Fibroblast of the conjunctiva (primary cell): ENCODE results near the gene MMAB.

ENCODE experiments used
- DNase-seq: peaks from one replicate; pipeline ENCODE4 v3.0.0-alpha.2; 2010; ENCODE audit warnings: low read depth

MMAB gene

DNA sequence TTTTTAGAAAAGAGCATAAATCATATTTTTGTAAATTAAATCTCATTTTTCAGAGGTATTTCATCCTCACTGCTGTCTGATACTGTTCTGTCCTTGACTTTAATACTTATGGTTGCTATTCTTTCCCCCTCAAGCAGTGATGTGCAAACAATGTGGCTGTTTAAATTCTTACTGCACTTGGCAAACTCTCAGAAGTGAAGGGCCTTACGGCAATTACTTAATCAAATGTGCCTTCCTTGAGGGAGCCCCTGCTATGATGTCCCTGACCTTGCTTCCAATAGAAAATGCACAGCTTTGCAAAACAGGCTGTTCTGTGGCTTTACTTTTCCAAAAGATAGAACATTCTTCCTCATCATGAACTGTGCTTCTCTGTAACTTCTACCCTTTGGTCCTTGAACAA, 60.7 kb downstream of the MMAB start:
- no peak for DNase-seq

DNA sequence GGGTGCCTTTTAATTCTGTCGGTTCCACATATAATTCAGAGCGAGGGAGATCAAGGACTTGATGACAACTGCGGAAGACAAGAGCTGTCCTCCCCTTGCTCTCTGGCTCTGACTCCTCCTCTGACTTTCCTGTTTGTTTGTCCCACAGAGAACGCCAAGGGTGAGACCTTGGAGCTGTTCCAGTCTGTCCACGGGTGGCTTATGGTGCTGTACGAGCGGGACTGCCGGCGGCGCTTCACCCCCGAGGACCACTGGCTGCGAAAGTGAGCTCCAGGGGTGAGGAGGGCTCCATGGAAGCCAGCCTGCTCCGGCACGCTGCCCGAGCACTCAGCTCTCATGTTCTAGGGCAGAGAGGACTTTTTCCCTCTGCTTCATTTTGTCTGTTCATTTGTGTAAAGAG, 63.1 kb downstream of the MMAB start:
- DNase-seq = no peak

GRCh38 chr12:109504068-109504467, 69.2 kb downstream of the MMAB start:
- no peak for DNase-seq
